NCI-H446 (cell line): ENCODE measurements around the gene RFC2.

ENCODE experiments used
- DNase-seq, 2 experiments: peaks; one replicate each; lab custom pipeline; 2025; lab: John Stamatoyannopoulos, UW

The RFC2 gene

GRCh38 chr7:74254129-74254857, at the start of gene RFC2:
RFC2 (minus strand) TSS chr7:74254399; CDS start chr7:74254383, 16 bp downstream.
- peak; percentile 66 to 88 for DNase-seq

DNA sequence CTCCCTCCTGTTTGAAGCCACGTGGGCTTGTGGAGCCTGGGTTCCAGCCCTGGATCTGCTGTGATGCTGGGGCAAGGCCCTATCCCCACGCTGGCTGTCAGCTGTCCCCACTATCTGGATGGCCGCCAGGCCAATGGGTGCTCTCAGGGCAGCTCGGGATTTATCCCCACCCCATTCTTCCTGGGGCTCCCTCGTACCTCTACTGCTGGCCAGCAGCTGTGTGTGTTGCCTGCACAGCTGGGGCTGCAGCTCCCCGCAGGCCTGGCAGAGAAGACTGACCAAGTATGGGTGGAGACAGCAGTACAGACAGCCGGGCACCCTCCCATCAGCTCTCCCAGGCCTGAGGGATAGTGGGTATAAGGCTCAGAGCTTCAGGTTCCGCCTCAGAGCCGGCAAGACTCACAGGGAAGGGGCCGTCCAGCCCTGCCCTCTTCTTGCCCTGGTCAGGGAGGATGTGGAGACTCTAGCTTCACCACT, 48.6 kb upstream of the RFC2 start:
- DNase-seq: no peak

GRCh38 chr7:74300926-74301325, 46.7 kb upstream of the RFC2 start:
- DNase-seq: no peak

- DNase-seq: no peak
Observed at GRCh38 chr7:74299401-74299800, 45.2 kb upstream of the RFC2 start.

DNA sequence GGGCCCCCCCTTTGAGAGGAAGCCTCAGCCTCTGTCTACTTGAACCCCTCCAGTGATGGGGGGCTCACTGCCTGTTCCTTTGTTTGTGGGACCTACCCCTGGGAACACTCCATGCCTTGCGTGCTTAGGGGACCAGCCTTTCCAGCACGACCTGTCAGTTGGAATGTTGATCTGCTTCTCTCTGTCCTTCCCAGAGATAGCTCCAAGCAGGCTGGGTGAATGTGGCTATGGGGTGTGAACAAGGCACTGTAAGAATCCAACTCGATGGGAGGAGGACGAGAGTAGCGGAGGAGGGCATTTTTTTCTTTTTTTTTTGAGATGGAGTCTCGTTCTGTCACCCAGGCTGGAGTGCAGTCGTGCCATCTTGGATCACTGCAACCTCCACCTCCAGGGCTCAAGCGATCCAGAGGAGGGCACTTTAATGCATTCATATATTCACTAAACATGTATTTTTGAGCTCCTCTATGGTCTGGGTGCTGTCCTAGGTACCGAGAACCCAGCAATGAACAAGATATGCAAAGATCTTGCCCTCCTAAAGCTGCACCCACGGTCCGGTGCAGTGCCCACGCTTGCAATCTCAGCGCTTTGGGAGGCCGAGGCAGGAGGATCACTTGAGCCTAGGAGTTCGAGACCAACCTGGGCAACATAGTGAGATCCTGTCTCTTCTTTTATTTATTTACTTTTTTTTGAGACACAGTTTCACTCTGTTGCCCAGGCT, 43.5 kb upstream of the RFC2 start:
- DNase-seq: no peak

- DNase-seq: no peak
Observed at GRCh38 chr7:74294191-74294998, 40.2 kb upstream of the RFC2 start.

DNA sequence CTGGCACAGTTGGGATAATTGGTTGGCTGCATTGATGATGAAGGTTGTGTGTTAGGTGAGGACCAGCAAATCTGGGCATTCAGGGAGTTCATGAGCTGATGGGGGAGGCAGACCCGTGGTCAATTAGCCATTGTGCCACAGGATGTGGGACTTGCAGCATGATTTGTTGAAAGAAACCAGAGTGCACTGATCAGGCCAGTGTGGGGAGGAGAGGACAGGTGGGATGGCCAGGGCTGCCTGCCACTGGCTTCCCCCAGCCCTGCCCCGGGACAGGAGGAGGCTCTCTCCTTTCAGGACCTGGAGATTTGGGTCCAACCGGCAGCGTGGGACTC, 39.3 kb upstream of the RFC2 start:
- DNase-seq: no peak

- DNase-seq: no peak
Observed at GRCh38 chr7:74292757-74293576, 38.8 kb upstream of the RFC2 start.

- no peak for DNase-seq
Observed at GRCh38 chr7:74291535-74291934, 37.3 kb upstream of the RFC2 start.

DNA sequence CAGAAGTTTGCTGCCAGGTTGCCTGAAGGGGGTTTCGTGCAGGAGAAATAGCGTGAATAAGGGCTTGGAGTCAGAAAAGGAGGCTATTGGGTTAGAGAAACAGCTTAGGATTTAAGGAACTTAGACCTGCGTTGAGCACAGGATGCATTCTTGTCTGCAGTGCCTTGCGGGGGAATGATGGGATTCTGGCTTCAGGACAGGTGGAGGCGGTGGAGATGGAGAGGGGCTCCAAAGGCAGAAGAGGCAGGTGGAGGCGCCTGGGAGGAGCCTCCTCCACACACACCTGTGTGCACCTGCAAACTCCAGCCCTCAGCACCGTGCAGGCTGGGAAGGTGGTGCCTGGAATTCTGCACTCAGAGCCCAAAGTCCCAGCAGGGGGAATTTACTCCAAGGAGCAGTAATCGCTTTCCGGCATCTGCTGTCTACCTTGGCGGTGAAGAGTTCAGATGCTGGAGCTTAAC, 36.8 kb upstream of the RFC2 start:
- no peak for DNase-seq

- no peak for DNase-seq
Observed at GRCh38 chr7:74290553-74290950, 36.4 kb upstream of the RFC2 start.

DNA sequence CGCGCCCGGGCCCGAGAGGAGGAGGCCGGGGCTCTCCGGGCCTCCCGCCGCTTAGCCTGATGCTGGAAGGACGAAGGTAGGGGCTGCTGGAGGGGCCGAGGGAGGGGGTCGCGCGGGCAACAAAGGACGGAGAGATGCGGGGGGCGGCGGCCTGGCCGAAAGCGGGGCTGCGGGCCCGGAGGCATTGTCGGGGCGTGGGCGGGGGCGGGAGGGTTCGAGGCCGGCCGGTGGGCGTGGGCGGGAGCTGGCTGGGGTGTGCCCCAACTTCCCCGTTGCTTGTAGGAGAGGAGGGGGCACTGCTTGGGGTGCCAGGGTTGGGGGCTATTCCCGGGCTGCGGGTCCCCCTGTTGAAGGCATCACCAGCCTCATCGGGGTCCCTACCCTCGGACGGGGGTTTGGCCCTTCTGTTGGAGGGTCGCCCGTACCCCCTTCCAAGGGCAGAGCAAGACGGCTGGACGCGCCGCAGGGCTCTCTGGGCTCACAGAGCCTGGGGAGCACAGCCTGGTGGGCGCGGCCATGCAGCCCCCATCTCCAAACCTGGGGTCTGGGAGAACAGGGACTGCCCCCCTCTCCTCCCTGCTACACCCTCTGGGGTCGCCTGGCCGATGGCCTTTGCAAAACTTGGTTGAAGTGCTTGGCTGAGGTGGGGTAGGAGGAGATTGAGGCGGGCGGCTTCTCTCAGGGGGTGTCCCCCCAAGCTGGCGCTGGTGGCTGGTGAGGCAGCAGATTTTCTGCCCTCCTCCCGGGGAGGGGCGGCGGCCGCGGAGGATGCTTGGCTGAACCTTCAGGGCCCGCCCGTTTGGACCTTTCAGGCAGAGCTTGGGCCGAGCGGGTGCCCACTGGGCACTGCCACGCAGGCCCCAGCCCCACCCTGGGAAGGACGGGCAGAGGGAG, 35.7 kb upstream of the RFC2 start:
- DNase-seq: no peak

GRCh38 chr7:74289018-74289658, 34.9 kb upstream of the RFC2 start, which contains the start of gene CLIP2:
CLIP2 (plus strand) TSS chr7:74289407; CDS start chr7:74317547, 28,140 bp downstream.
- DNase-seq: peak in 1 of 2 experiments; percentile 57

DNA sequence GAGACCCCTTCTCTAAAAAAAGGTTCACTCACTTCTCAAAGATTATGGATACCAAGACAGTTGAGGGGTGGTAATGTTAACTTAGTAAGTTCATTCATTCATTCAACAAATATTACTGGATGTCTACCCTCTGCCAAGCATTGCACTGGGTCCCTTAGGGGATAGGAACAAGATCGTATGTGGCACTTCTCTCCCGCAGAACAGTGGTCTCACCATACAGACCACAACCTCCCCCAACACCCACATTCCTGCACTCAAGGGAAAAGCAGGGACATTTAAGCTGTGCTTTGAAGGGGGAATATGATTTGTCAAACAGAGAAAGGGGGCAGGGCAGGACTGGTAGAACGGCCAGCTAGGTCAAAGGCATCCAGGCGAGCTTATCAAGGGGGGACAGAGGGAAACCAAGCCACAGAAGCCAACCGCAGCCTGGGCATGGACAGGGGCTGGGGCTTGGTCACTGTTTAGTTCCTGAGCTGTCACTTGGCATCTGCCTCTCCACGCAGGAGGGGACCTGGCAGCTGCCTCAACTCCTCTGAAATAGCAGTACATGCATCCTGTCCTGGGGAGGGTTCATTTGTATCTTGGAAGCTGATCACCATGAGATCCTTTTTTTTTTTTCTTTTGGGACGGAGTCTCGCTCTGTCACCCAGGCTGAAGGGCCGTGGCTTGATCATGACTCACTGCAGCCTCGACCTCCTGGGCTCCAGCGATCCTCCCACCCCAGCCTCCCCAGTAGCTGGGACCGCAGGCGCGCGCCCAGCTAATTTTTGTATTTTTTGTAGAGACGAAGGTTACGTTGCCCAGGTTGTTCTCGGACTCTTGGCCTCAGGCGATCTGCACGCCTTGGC, 34.1 kb upstream of the RFC2 start:
- no peak for DNase-seq

DNA sequence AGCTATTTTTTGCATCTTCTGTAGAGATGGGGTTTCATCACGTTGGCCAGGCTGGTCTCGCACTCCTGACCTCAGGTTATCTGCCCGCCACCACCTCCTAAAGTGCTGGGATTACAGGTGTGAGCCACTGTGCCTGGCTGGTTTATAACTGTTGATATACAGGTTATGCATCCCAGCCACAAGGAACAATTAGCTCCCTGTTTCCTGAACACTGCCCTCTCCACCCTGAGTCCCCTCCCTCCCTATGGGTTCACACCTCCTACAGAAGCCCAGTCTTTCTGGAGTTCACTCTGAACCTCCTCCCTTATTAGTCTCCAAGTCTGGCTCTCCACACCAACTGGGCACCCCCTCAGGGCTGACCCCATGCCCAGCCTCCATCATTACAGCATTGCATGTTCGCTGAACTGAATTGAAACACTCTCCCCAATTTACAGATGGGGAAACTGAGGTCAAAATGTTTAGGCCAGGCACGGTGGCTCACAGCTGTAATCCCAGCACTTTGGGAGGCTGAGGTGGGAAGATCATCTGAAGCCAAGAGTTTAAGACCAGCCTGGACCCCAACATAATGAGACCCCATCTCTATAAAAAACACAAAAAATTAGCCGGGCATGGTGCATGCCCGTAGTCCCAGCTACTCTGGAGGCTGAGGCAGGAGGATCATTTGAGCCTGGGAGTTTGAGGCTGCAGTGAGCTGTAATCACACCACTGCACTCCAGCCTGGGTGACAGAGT, 33.3 kb upstream of the RFC2 start:
- no peak for DNase-seq

- no peak for DNase-seq
Observed at GRCh38 chr7:74286131-74286530, 31.9 kb upstream of the RFC2 start.

GRCh38 chr7:74284781-74285259, 30.6 kb upstream of the RFC2 start:
- no peak for DNase-seq

DNA sequence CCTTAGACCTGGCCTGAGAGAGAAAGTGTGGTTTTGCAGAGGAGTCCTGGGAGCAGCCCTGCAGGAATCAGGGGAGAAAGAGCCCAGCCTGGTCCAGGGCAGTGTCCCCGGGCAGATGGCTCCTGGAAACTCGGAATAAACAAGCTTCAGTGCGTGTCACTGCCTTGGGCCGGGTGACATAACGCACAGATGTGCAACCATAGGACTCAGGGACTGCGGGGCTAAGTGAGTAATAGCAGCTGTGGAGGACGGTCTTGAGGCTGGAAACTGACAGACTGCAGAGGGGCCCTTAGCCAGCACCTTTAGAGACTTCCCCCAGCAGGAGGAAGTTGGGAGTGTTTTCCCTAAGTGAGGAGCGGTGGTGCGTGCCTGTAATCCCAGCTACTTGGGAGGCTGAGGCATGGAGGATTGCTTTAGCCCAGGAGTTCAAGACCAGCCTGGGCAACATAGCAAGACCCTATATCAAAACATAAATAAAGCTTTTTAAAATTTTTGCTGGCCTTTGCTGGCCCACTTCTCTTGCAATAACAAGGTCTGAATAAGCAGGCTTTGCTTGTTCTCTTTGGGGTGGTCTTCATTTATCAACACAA, 29.8 kb upstream of the RFC2 start:
- DNase-seq: no peak
